CD4-positive, alpha-beta T cell treated with Interferon alpha-2 for 1 hour (primary cell): ENCODE data around the gene N4BP2L1.
A peak's percentile ranks its signal among the peaks of the same experiment; 100 is the strongest.
"Not testable (repeated sequence)": the region's sequence is repeated elsewhere in the genome, so short reads cannot be mapped to it uniquely, and the experiment has no call there.

Source experiments
- DNase-seq, 2 donors: peaks; one replicate each; pipeline ENCODE4 v3.0.0-alpha.2; 2020 to 2022

Gene N4BP2L1

GRCh38 chr13:32385410-32385809, 42.5 kb downstream of the N4BP2L1 start:
- DNase-seq: no peak

- no peak for DNase-seq
Observed at GRCh38 chr13:32384702-32385101, 43.2 kb downstream of the N4BP2L1 start.

- DNase-seq: no peak
Observed at GRCh38 chr13:32383836-32384618, 43.9 kb downstream of the N4BP2L1 start.

GRCh38 chr13:32381539-32381938, 46.4 kb downstream of the N4BP2L1 start:
- DNase-seq: peak; percentile 17 to 58

GRCh38 chr13:32378012-32378411, 49.9 kb downstream of the N4BP2L1 start:
- DNase-seq: no peak

GRCh38 chr13:32376642-32377415, 51.1 kb downstream of the N4BP2L1 start:
- no peak for DNase-seq

GRCh38 chr13:32370805-32371204, 57.1 kb downstream of the N4BP2L1 start:
- no peak for DNase-seq

GRCh38 chr13:32362574-32362973, 65.4 kb downstream of the N4BP2L1 start:
- no peak for DNase-seq

- DNase-seq: not testable (repeated sequence)
Observed at GRCh38 chr13:32355935-32356334, 72.0 kb downstream of the N4BP2L1 start.

GRCh38 chr13:32354040-32354439, 73.9 kb downstream of the N4BP2L1 start:
- DNase-seq: no peak

- not testable (repeated sequence) for DNase-seq
Observed at GRCh38 chr13:32350839-32351441, 77.0 kb downstream of the N4BP2L1 start.
